DOHH2 (cell line): ENCODE results near the gene CDH4.

Experiments used
- CTCF ChIP-seq: fragments of 200-600 bp; sonication (generic); IDR thresholded peaks from one replicate; pipeline ENCODE4 v1.5.1; 2014; ENCODE audit warnings: antibody characterized with exemption, mild to moderate bottlenecking, low read depth, low read length; ENCODE audit not compliant: poor library complexity, severe bottlenecking
- EZH2phosphoT487 ChIP-seq: fragments of 200-600 bp; sonication (generic); IDR thresholded peaks from 2 replicates; pipeline ENCODE4 v1.6.1; 2017; ENCODE audit warnings: borderline replicate concordance, mild to moderate bottlenecking, antibody characterized with exemption, low read length, moderate library complexity, mixed read lengths

- TF ChIP-seq CTCF = no peak
- no peak for TF ChIP-seq EZH2phosphoT487
Measured at GRCh38 chr20:61885759-61886715, 634.0 kb downstream of the CDH4 start.
